Body of pancreas (tissue), 4 donors: ENCODE data around the gene FLRT2.

Source experiments
- CTCF ChIP-seq, 7 experiments: fragments of 450-650 bp in 4 of 7; fragments of 200-600 bp in 3 of 7; sonication (generic) in 3 of 7; IDR thresholded peaks; one replicate each; pipeline ENCODE4 v1.5.1; 2016 to 2019; ENCODE audit warnings: antibody characterized with exemption in 7 of 7
- POLR2A ChIP-seq, 3 donors: fragments of 450-650 bp; IDR thresholded peaks; one replicate each; pipeline ENCODE4 v1.6.1; 2016; ENCODE audit warnings: antibody characterized with exemption in 3 of 3, mild to moderate bottlenecking in 2 of 3

- TF ChIP-seq CTCF (IDR thresholded peaks at IDR 0.05), result no peak
- no peak for TF ChIP-seq POLR2A (IDR thresholded peaks at IDR 0.05)
Measured at GRCh38 chr14:85546390-85546789, 16.4 kb downstream of the FLRT2 start.
